Spleen (tissue), 11 donors: ENCODE data around the gene RORB. TPM values are rescaled to one million over a fixed set of nuclear protein-coding genes. Genes with fewer than 3 reads are reported as not detected.

Source experiments
- DNase-seq: peaks from one replicate; pipeline ENCODE4 v3.0.0-alpha.2; 2020
- H3K27ac ChIP-seq, 8 donors: fragments of 200-600 bp; sonication (generic) in 7 of 8; 1 replicate in 4 of 8; 2 replicates in 4 of 8; pipeline versions ENCODE4 v1.5.0 to v1.8.0; 2016 to 2021; ENCODE audit warnings: inconsistent platforms in 4 of 8, mild to moderate bottlenecking in 4 of 8, moderate library complexity in 1 of 8
- H3K27me3 ChIP-seq, 7 donors: fragments of 200-600 bp; sonication (generic) in 6 of 7; replicated peaks in 1 of 7; 1 replicate in 4 of 7; 2 replicates in 3 of 7; pipeline versions ENCODE4 v1.5.0 to v1.8.0; 2016 to 2021; ENCODE audit warnings: inconsistent platforms in 3 of 7, mild to moderate bottlenecking in 1 of 7
- H3K36me3 ChIP-seq, 6 donors: fragments of 200-600 bp; sonication (generic) in 5 of 6; 1 replicate in 4 of 6; 2 replicates in 2 of 6; pipeline versions ENCODE4 v1.5.0 to v1.8.0; 2016 to 2021; ENCODE audit warnings: inconsistent platforms in 2 of 6
- H3K4me1 ChIP-seq, 6 donors: fragments of 200-600 bp; sonication (generic) in 5 of 6; 1 replicate in 3 of 6; 2 replicates in 3 of 6; pipeline versions ENCODE4 v1.5.0 to v1.8.0; 2016 to 2021; ENCODE audit warnings: inconsistent platforms in 3 of 6
- H3K4me3 ChIP-seq, 8 donors: fragments of 200-600 bp; sonication (generic) in 7 of 8; 1 replicate in 4 of 8; 2 replicates in 4 of 8; pipeline versions ENCODE4 v1.5.0 to v1.8.0; 2016 to 2021; ENCODE audit warnings: inconsistent platforms in 4 of 8, mild to moderate bottlenecking in 4 of 8, moderate library complexity in 2 of 8
- H3K9me3 ChIP-seq, 8 donors: fragments of 200-600 bp; sonication (generic) in 7 of 8; 1 replicate in 4 of 8; 2 replicates in 4 of 8; pipeline versions ENCODE4 v1.5.0 to v1.8.0; 2016 to 2021; ENCODE audit warnings: inconsistent platforms in 4 of 8
- CTCF ChIP-seq, 11 experiments: fragments of 200-600 bp in 7 of 11; fragments of 450-650 bp in 4 of 11; sonication (generic) in 4 of 11; IDR thresholded peaks in 8 of 11; conservative IDR thresholded peaks in 3 of 11; 1 replicate in 7 of 11; 2 replicates in 4 of 11; pipeline versions ENCODE4 v1.4.0 to v1.8.0; 2016 to 2021; ENCODE audit warnings: antibody characterized with exemption in 11 of 11, inconsistent platforms in 4 of 11, mild to moderate bottlenecking in 1 of 11
- POLR2A ChIP-seq, 3 donors: fragments of 450-650 bp; IDR thresholded peaks; one replicate each; pipeline ENCODE4 v1.5.1; 2017; ENCODE audit warnings: antibody characterized with exemption in 3 of 3, mild to moderate bottlenecking in 1 of 3
- POLR2AphosphoS5 ChIP-seq, 3 donors: sonication (generic); formaldehyde crosslinking; IDR thresholded peaks; one replicate each; pipeline ENCODE4 v1.5.1; 2017; ENCODE audit warnings: antibody characterized with exemption in 3 of 3
- WGBS, 5 donors: extraction: QIAGEN DNeasy Blood & Tissue Kit in 3 of 5; methylation state at CpG; one replicate each; pipeline versions ENCODE4 v1.1.5 to v1.1.7; 2013 to 2018; 5-methylcytosine and 5-hydroxymethylcytosine counted together
- intact Hi-C: fragments of 100-400 bp; cut with DNase I; formaldehyde crosslinking; loops from one replicate; pipeline ENCODE4 v1.15.0; 2023; ENCODE audit warnings: low total_unique reads
- polyA plus RNA-seq, 3 donors: library from polyadenylated mRNA; stranded (reverse); fragments of 200-250 nt; gene quantifications; one replicate each; pipeline ENCODE4 v1.2.1, GENCODE V29; 2013
- total RNA-seq, 7 donors: library from RNA; depleted of rRNA in 3 of 7; stranded (reverse); fragments of >200 nt in 3 of 7; fragmentation: NEBNext Ultra II Directional in 4 of 7; extraction: Animal tissue kit (Norgen Biotek cat#: 25700) in 4 of 7; gene quantifications; one replicate each; pipeline versions ENCODE4 v1.1.0 to v1.2.1, GENCODE V29; 2016 to 2021
- donor health status: healthy with polysubstance abuse.
- donor health status: DM: no; HTN: no; CAD: no; lungs with moderate emphysema.
- donor health status: DM: no; HTN: no; CAD: no.
- donor health status: Bipolar disorder and iron deficiency.
- donor health status: healthy.
- donor health status: DM: no; HTN: no; CAD: no.
- donor health status: DM: yes; HTN: yes; CAD: no.

Gene RORB
- total and polyA plus RNA-seq, 10 donors = 0.02 to 0.18 (median 0.09) TPM; not detected in 2

GRCh38 chr9:74726581-74726980, 229.4 kb downstream of the RORB start:
- Histone ChIP-seq H3K9me3 (no peaks in the 10 kb centered on the region), H3K27me3 (peaks cover 0 to 10% (median 0%) of the 10 kb centered on the region in 7 donors), H3K4me1 (no peaks in the 10 kb centered on the region), H3K27ac (no peak overlapping the region), H3K4me3 (no peak overlapping the region), H3K36me3 (peaks cover 0 to 43% (median 0%) of the 10 kb centered on the region in 6 donors)
- TF ChIP-seq POLR2AphosphoS5 (IDR thresholded peaks at IDR 0.05) = no peak
- TF ChIP-seq POLR2A (IDR thresholded peaks at IDR 0.05) = no peak
- TF ChIP-seq CTCF (IDR thresholded peaks at IDR 0.05 in 8 of 11, conservative IDR thresholded peaks at IDR 0.05 in 3 of 11) = no peak
- WGBS, 5 donors = 94 to 97% (median 95%) methylated on average over 3 of the region's 3 CpGs
- intact Hi-C loops = no loop called here
- DNase-seq = no peak

GRCh38 chr9:74728176-74728575, 231.0 kb downstream of the RORB start:
- H3K4me3 ChIP-seq = no peak overlapping the region
- WGBS, 5 donors = 79 to 86% (median 84%) methylated on average over 7 of the region's 7 CpGs
- no peaks in the 10 kb centered on the region for H3K4me1 ChIP-seq
- DNase-seq = no peak
- peaks cover 0 to 43% (median 0%) of the 10 kb centered on the region in 6 donors for H3K36me3 ChIP-seq
- TF ChIP-seq POLR2A (IDR thresholded peaks at IDR 0.05) (no peak), POLR2AphosphoS5 (IDR thresholded peaks at IDR 0.05) (no peak)
- intact Hi-C loops = no loop called here
- no peaks in the 10 kb centered on the region for H3K9me3 ChIP-seq
- H3K27me3 ChIP-seq = peaks cover 0 to 10% (median 0%) of the 10 kb centered on the region in 7 donors
- no peak overlapping the region for H3K27ac ChIP-seq

GRCh38 chr9:74729136-74729695, 232.1 kb downstream of the RORB start:
- H3K27ac ChIP-seq = no peak overlapping the region
- no peak for DNase-seq
- H3K9me3 ChIP-seq = no peaks in the 10 kb centered on the region
- no peaks in the 10 kb centered on the region for H3K4me1 ChIP-seq
- TF ChIP-seq POLR2A (IDR thresholded peaks at IDR 0.05) (no peak), POLR2AphosphoS5 (IDR thresholded peaks at IDR 0.05) (no peak), CTCF (IDR thresholded peaks at IDR 0.05 in 8 of 11, conservative IDR thresholded peaks at IDR 0.05 in 3 of 11) (no peak)
- intact Hi-C loops = no loop called here
- WGBS, 5 donors = 49 to 65% (median 62%) methylated on average over 9 of the region's 9 CpGs
- peaks cover 0 to 39% (median 0%) of the 10 kb centered on the region in 6 donors for H3K36me3 ChIP-seq
- H3K27me3 ChIP-seq = peaks cover 0 to 10% (median 0%) of the 10 kb centered on the region in 7 donors
- no peak overlapping the region for H3K4me3 ChIP-seq

GRCh38 chr9:74735761-74736160, 238.6 kb downstream of the RORB start:
- no peaks in the 10 kb centered on the region for H3K9me3 ChIP-seq
- 57 to 85% (median 82%) methylated on average over 4 of the region's 4 CpGs for WGBS, 5 donors
- H3K27me3 ChIP-seq = no peaks in the 10 kb centered on the region
- H3K36me3 ChIP-seq = peaks cover 0 to 33% (median 0%) of the 10 kb centered on the region in 6 donors
- TF ChIP-seq POLR2AphosphoS5 (IDR thresholded peaks at IDR 0.05) (no peak), CTCF (IDR thresholded peaks at IDR 0.05 in 8 of 11, conservative IDR thresholded peaks at IDR 0.05 in 3 of 11) (no peak), POLR2A (IDR thresholded peaks at IDR 0.05) (no peak)
- no peak for DNase-seq
- no peaks in the 10 kb centered on the region for H3K4me1 ChIP-seq
- no peak overlapping the region for H3K27ac ChIP-seq
- intact Hi-C loops = no loop called here
- no peak overlapping the region for H3K4me3 ChIP-seq
